Neural cell (in vitro differentiated cells): ENCODE results near the gene TOPORS. TPM values are rescaled to one million over a fixed set of nuclear protein-coding genes. Genes with fewer than 3 reads are reported as not detected.

Experiments
- H2AFZ ChIP-seq: fragments of 200-600, 300-800 bp; sonication (generic), shearing (Covaris generic); 2 replicates; pipeline ENCODE4 v1.6.0; 2014; ENCODE audit warnings: low read depth, mild to moderate bottlenecking, antibody characterized with exemption, low read length, moderate library complexity
- H3F3A ChIP-seq: fragments of 200-600 bp; shearing (Covaris generic); 2 replicates; pipeline ENCODE4 v1.6.1; 2016; ENCODE audit warnings: mild to moderate bottlenecking, moderate library complexity, mixed read lengths, antibody characterized with exemption, low read length; ENCODE audit not compliant: insufficient read depth, poor library complexity, severe bottlenecking
- H3K27ac ChIP-seq: fragments of 200-600, 300-800 bp; sonication (generic), shearing (Covaris generic); 2 replicates; pipeline ENCODE4 v1.5.1; 2014; ENCODE audit warnings: mild to moderate bottlenecking, low read length, moderate library complexity
- H3K27me3 ChIP-seq: fragments of 300-800, 200-600 bp; sonication (generic), shearing (Covaris generic); 2 replicates; pipeline ENCODE4 v1.6.0; 2014; ENCODE audit warnings: mild to moderate bottlenecking, low read depth, low read length, moderate library complexity; ENCODE audit not compliant: insufficient read depth
- H3K36me3 ChIP-seq: fragments of 300-800, 200-600 bp; sonication (generic), shearing (Covaris generic); 2 replicates; pipeline ENCODE4 v1.5.1; 2014; ENCODE audit warnings: mild to moderate bottlenecking, antibody characterized with exemption, low read length, moderate library complexity; ENCODE audit not compliant: insufficient read depth
- H3K4me2 ChIP-seq: fragments of 300-800, 200-600 bp; sonication (generic), shearing (Covaris generic); 2 replicates; pipeline ENCODE4 v1.6.0; 2014; ENCODE audit warnings: mild to moderate bottlenecking, low read length
- H3K4me3 ChIP-seq: fragments of 300-800, 200-600 bp; sonication (generic), shearing (Covaris generic); 2 replicates; pipeline ENCODE4 v1.5.1; 2014; ENCODE audit warnings: mild to moderate bottlenecking, low read length, moderate library complexity
- H3K79me2 ChIP-seq: fragments of 200-600 bp; shearing (Covaris generic); replicated peaks from 2 replicates; pipeline ENCODE4 v1.6.0; 2014; ENCODE audit warnings: mild to moderate bottlenecking, low read length, moderate library complexity; ENCODE audit not compliant: insufficient read depth
- H3K9ac ChIP-seq: fragments of 300-800, 200-600 bp; sonication (generic), shearing (Covaris generic); 2 replicates; pipeline ENCODE4 v1.6.1; 2016; ENCODE audit warnings: mild to moderate bottlenecking, low read length, mixed read lengths
- H3K9me2 ChIP-seq: fragments of 200-600 bp; shearing (Covaris generic); 2 replicates; pipeline ENCODE4 v1.6.1; 2016; ENCODE audit warnings: mild to moderate bottlenecking, low read length, mixed read lengths; ENCODE audit not compliant: insufficient read depth
- H3K9me3 ChIP-seq: fragments of 200-600, 300-800 bp; sonication (generic), shearing (Covaris generic); 2 replicates; pipeline ENCODE4 v1.6.1; 2016; ENCODE audit warnings: mild to moderate bottlenecking, mixed run types, low read length, moderate library complexity, mixed read lengths
- H4K20me1 ChIP-seq: fragments of 200-600 bp; shearing (Covaris generic); 2 replicates; pipeline ENCODE4 v1.6.1; 2016; ENCODE audit warnings: mild to moderate bottlenecking, mixed run types; ENCODE audit not compliant: insufficient read depth
- CTCF ChIP-seq: fragments of 450-650 bp; IDR thresholded peaks from 2 replicates; pipeline ENCODE4 v1.5.1; 2014; ENCODE audit warnings: antibody characterized with exemption, mild to moderate bottlenecking, moderate library complexity; ENCODE audit not compliant: poor library complexity, severe bottlenecking
- EP300 ChIP-seq: fragments of 450-650 bp; conservative IDR thresholded peaks from 2 replicates; pipeline ENCODE4 v1.6.1; 2014; ENCODE audit warnings: antibody characterized with exemption, mild to moderate bottlenecking, moderate library complexity; ENCODE audit not compliant: poor library complexity, severe bottlenecking
- EZH2 ChIP-seq: fragments of 200-600, 300-800 bp; shearing (Covaris generic), sonication (generic); IDR thresholded peaks from 2 replicates; pipeline ENCODE4 v1.6.1; 2014; ENCODE audit warnings: antibody characterized with exemption, low read length, borderline replicate concordance, mild to moderate bottlenecking; ENCODE audit not compliant: insufficient read depth, poor library complexity, severe bottlenecking
- MXI1 ChIP-seq: fragments of 450-650 bp; conservative IDR thresholded peaks from 2 replicates; pipeline ENCODE4 v1.6.1; 2014; ENCODE audit warnings: antibody characterized with exemption, mild to moderate bottlenecking; ENCODE audit not compliant: poor library complexity, severe bottlenecking
- POLR2AphosphoS5 ChIP-seq: IDR thresholded peaks from 2 replicates; pipeline ENCODE4 v1.6.1; 2012
- RAD21 ChIP-seq: fragments of 450-650 bp; conservative IDR thresholded peaks from 2 replicates; pipeline ENCODE4 v1.6.1; 2014; ENCODE audit warnings: antibody characterized with exemption, mild to moderate bottlenecking, moderate library complexity
- REST ChIP-seq: IDR thresholded peaks from 2 replicates; pipeline ENCODE4 v1.6.1; 2012; ENCODE audit warnings: borderline replicate concordance
- SMC3 ChIP-seq: fragments of 450-650 bp; conservative IDR thresholded peaks from 2 replicates; pipeline ENCODE4 v1.6.1; 2014; ENCODE audit warnings: antibody characterized with exemption, mild to moderate bottlenecking, moderate library complexity; ENCODE audit not compliant: poor library complexity
- TAF1 ChIP-seq: IDR thresholded peaks from 2 replicates; pipeline ENCODE4 v1.6.1; 2012; ENCODE audit warnings: low read depth
- polyA plus RNA-seq: library from polyadenylated mRNA; depleted of rRNA; stranded (reverse); fragments of >200 nt; gene quantifications from 2 replicates; pipeline ENCODE4 v1.2.3, GENCODE V29; 2014

The TOPORS gene
- polyA plus RNA-seq, 1 donor from 2014 or later = 18.0 TPM

- Histone ChIP-seq H3K79me2 (no peaks in the 10 kb centered on the region), H3K36me3 (no peaks in the 10 kb centered on the region), H3F3A (no peaks in the 10 kb centered on the region), H3K4me3 (peak overlapping the region; percentile 66), H4K20me1 (no peaks in the 10 kb centered on the region), H3K9ac (no peak overlapping the region), H2AFZ (no peak overlapping the region), H3K4me2 (peak overlapping the region; percentile 22), H3K27ac (no peak overlapping the region), H3K9me3 (no peaks in the 10 kb centered on the region), H3K9me2 (no peaks in the 10 kb centered on the region), H3K27me3 (no peaks in the 10 kb centered on the region)
- TF ChIP-seq CTCF = no peak
- no peak for TF ChIP-seq POLR2AphosphoS5
- no peak for TF ChIP-seq MXI1
- no peak for TF ChIP-seq SMC3
- TF ChIP-seq RAD21 = no peak
- TF ChIP-seq EZH2 = no peak
- TF ChIP-seq TAF1 = no peak
- TF ChIP-seq EP300 = no peak
- TF ChIP-seq REST = no peak
These were observed 25.7 kb downstream of the TOPORS start for GRCh38 chr9:32526707-32527048.

- Histone ChIP-seq H3K9ac (peak within 1 kb of the TSS; percentile 11), H3K79me2 (no peaks in the 10 kb centered on the region), H3F3A (no peaks in the 10 kb centered on the region), H3K4me2 (peak within 1 kb of the TSS; percentile 22), H4K20me1 (no peaks in the 10 kb centered on the region), H3K36me3 (no peaks in the 10 kb centered on the region), H3K4me3 (peak within 1 kb of the TSS; percentile 66), H3K9me2 (no peaks in the 10 kb centered on the region), H3K27me3 (no peaks in the 10 kb centered on the region), H3K9me3 (no peaks in the 10 kb centered on the region), H2AFZ (no peak within 1 kb of the TSS), H3K27ac (no peak within 1 kb of the TSS)
- TF ChIP-seq REST = no peak
- no peak for TF ChIP-seq MXI1
- peak; percentile 40 for TF ChIP-seq SMC3
- TF ChIP-seq TAF1 = no peak
- peak; percentile 56 for TF ChIP-seq CTCF
- peak; percentile 38 for TF ChIP-seq RAD21
- no peak for TF ChIP-seq EP300
- TF ChIP-seq POLR2AphosphoS5 = no peak
- TF ChIP-seq EZH2 = no peak
These were observed 26.2 kb downstream of the TOPORS start, which contains the start of gene RIGI for GRCh38 chr9:32526041-32526706. TSS of gene RIGI (minus strand) at chr9:32526196. CDS start at chr9:32526166, 30 bp downstream.
